Common myeloid progenitor, CD34-positive (primary cell): ENCODE data around the gene NAXE.
"Not testable (repeated sequence)": the region's sequence is repeated elsewhere in the genome, so short reads cannot be mapped to it uniquely, and the experiment has no call there.

Experiments
- CTCF ChIA-PET: fragments of 350-600 bp; sonication (Branson Sonifier 250); formaldehyde crosslinking; loops from one replicate; lab custom pipeline; 2021; ENCODE audit warnings: antibody characterized with exemption; lab: Charles Lee
- POLR2A ChIA-PET: fragments of 350-600 bp; sonication (Branson Sonifier 250); formaldehyde crosslinking; loops from one replicate; lab custom pipeline; 2021; ENCODE audit warnings: antibody characterized with exemption; lab: Charles Lee
- DNase-seq, 3 donors: peaks; one replicate each; pipeline versions ENCODE4 v3.0.0 to v3.0.0-alpha.2; 2013
- H3K27ac ChIP-seq, 2 experiments: 1 replicate in 1 of 2; 2 replicates in 1 of 2; pipeline ENCODE4 v1.7.0; 2013; ENCODE audit warnings: inconsistent platforms in 2 of 2, low read length in 2 of 2, mild to moderate bottlenecking in 2 of 2, low read depth in 1 of 2, moderate library complexity in 1 of 2; ENCODE audit not compliant: severe bottlenecking in 2 of 2, insufficient read depth in 1 of 2, poor library complexity in 1 of 2
- H3K27me3 ChIP-seq, 5 experiments: replicated peaks in 2 of 5; 1 replicate in 3 of 5; 2 replicates in 2 of 5; pipeline versions ENCODE4 v1.6.1 to v1.7.0; 2013; ENCODE audit warnings: low read length in 4 of 5, mild to moderate bottlenecking in 2 of 5, moderate library complexity in 2 of 5, inconsistent platforms in 1 of 5; ENCODE audit not compliant: insufficient read depth in 5 of 5, control insufficient read depth in 4 of 5
- H3K36me3 ChIP-seq, 4 experiments: 1 replicate in 2 of 4; 2 replicates in 2 of 4; pipeline versions ENCODE4 v1.6.1 to v1.7.0; 2013; ENCODE audit warnings: low read length in 3 of 4, control low read depth in 1 of 4, mild to moderate bottlenecking in 1 of 4; ENCODE audit not compliant: control insufficient read depth in 4 of 4, insufficient read depth in 4 of 4
- H3K4me1 ChIP-seq, 4 experiments: 1 replicate in 3 of 4; 2 replicates in 1 of 4; pipeline versions ENCODE4 v1.6.1 to v1.7.1; 2013; ENCODE audit warnings: low read length in 3 of 4, mild to moderate bottlenecking in 3 of 4, control low read depth in 1 of 4, inconsistent platforms in 1 of 4, moderate library complexity in 1 of 4; ENCODE audit not compliant: control insufficient read depth in 4 of 4, insufficient read depth in 4 of 4; ENCODE audit errors: control extremely low read depth in 1 of 4
- H3K4me3 ChIP-seq, 7 experiments: 1 replicate in 4 of 7; 2 replicates in 3 of 7; pipeline versions ENCODE4 v1.5.1 to v1.7.0; 2013; ENCODE audit warnings: mild to moderate bottlenecking in 7 of 7, low read length in 6 of 7, moderate library complexity in 6 of 7, inconsistent platforms in 2 of 7, low read depth in 2 of 7, control low read depth in 1 of 7; ENCODE audit not compliant: insufficient read depth in 4 of 7, control insufficient read depth in 1 of 7; ENCODE audit errors: extremely low read depth in 1 of 7
- H3K9me3 ChIP-seq, 5 experiments: 1 replicate in 4 of 5; 2 replicates in 1 of 5; pipeline versions ENCODE4 v1.6.1 to v1.7.1; 2013; ENCODE audit warnings: low read length in 4 of 5, mild to moderate bottlenecking in 2 of 5, inconsistent platforms in 1 of 5, low read depth in 1 of 5, moderate library complexity in 1 of 5; ENCODE audit not compliant: control insufficient read depth in 4 of 5, insufficient read depth in 2 of 5; ENCODE audit errors: control extremely low read depth in 1 of 5
- WGBS: methylation state at CpG from one replicate; pipeline ENCODE4 v1.1.5; 2013; ENCODE audit not compliant: insufficient coverage; 5-methylcytosine and 5-hydroxymethylcytosine counted together

NAXE gene

GRCh38 chr1:156627313-156627880 is 35.8 kb downstream of the NAXE start:
- POLR2A ChIA-PET: interaction anchor here (1.0 kb wide), 1 partner anchor 31 kb away, joined by 3 read pairs; no protein-coding TSS in a partner anchor
- no peak overlapping the region for H3K27ac ChIP-seq
- no peaks in the 10 kb centered on the region for H3K36me3 ChIP-seq
- H3K27me3 ChIP-seq: peaks cover 0 to 47% (median 19%) of the 10 kb centered on the region in 5 experiments
- H3K4me1 ChIP-seq: peaks cover 0 to 22% (median 18%) of the 10 kb centered on the region in 4 experiments
- H3K9me3 ChIP-seq: no peaks in the 10 kb centered on the region
- DNase-seq: peak; percentile 44 to 66 (median 59)
- no peak overlapping the region for H3K4me3 ChIP-seq
- CTCF ChIA-PET: interaction anchor here (0.7 to 14.0 kb wide), 23 partner anchors 8 to 243 kb away, joined by 3 to 275 read pairs (median 4); partner anchors contain the start of genes BCAN, CRABP2, HAPLN2 and METTL25B
- 100% methylated on average over 1 of the region's 2 CpGs for WGBS

GRCh38 chr1:156629823-156630449 is 38.4 kb downstream of the NAXE start:
- H3K4me1 ChIP-seq: peaks cover 0 to 9% (median 8%) of the 10 kb centered on the region in 4 experiments
- 92% methylated on average over 4 of the region's 8 CpGs for WGBS
- no peak overlapping the region for H3K27ac ChIP-seq
- ChIA-PET POLR2A (interaction anchor here (0.5 kb wide), 1 partner anchor 14 kb away, joined by 3 read pairs; no protein-coding TSS in a partner anchor), CTCF (interaction anchor here (1.0 to 14.0 kb wide), 6 partner anchors 9 to 97 kb away, joined by 3 to 275 read pairs (median 12); partner anchors contain the start of genes BCAN, HAPLN2 and NES)
- H3K36me3 ChIP-seq: no peaks in the 10 kb centered on the region
- H3K9me3 ChIP-seq: no peaks in the 10 kb centered on the region
- DNase-seq: peak in 2 of 3 donors; percentile 36
- H3K4me3 ChIP-seq: no peak overlapping the region
- H3K27me3 ChIP-seq: peaks cover 2 to 29% (median 14%) of the 10 kb centered on the region in 5 experiments

GRCh38 chr1:156631152-156631551 is 39.6 kb downstream of the NAXE start:
- H3K4me3 ChIP-seq, H3K4me1 ChIP-seq, H3K27ac ChIP-seq, DNase-seq, H3K36me3 ChIP-seq, H3K9me3 ChIP-seq: not testable (repeated sequence)
- H3K27me3 ChIP-seq: peaks cover 2 to 19% (median 13%) of the 10 kb centered on the region in 5 experiments
- POLR2A ChIA-PET: interaction anchor here (0.6 kb wide), 1 partner anchor 228 kb away, joined by 4 read pairs; no protein-coding TSS in a partner anchor
- WGBS: 54% methylated on average over 4 of the region's 9 CpGs
- CTCF ChIA-PET: interaction anchor here (1.5 to 14.0 kb wide), 5 partner anchors 11 to 95 kb away, joined by 4 to 275 read pairs (median 17); partner anchors contain the start of genes BCAN, HAPLN2 and NES

GRCh38 chr1:156632355-156632754 is 40.8 kb downstream of the NAXE start:
- no peaks in the 10 kb centered on the region for H3K4me1 ChIP-seq
- no peak overlapping the region for H3K4me3 ChIP-seq
- no peaks in the 10 kb centered on the region for H3K9me3 ChIP-seq
- peaks cover 5 to 15% (median 12%) of the 10 kb centered on the region in 5 experiments for H3K27me3 ChIP-seq
- no peaks in the 10 kb centered on the region for H3K36me3 ChIP-seq
- WGBS: 91% methylated on average over 3 of the region's 3 CpGs
- H3K27ac ChIP-seq: no peak overlapping the region
- ChIA-PET CTCF (interaction anchor here (1.0 to 14.0 kb wide), 5 partner anchors 12 to 45 kb away, joined by 3 to 275 read pairs (median 17); partner anchors contain the start of genes BCAN, HAPLN2 and NES), POLR2A (no interaction called here)
- no peak for DNase-seq

GRCh38 chr1:156638189-156638985 is 46.8 kb downstream of the NAXE start:
- WGBS: 100% methylated on average over 4 of the region's 8 CpGs
- Histone ChIP-seq H3K27me3 (peaks cover 7 to 57% (median 40%) of the 10 kb centered on the region in 5 experiments), H3K9me3 (no peaks in the 10 kb centered on the region), H3K4me3 (no peak overlapping the region), H3K4me1 (peaks cover 8 to 24% (median 23%) of the 10 kb centered on the region in 4 experiments), H3K27ac (no peak overlapping the region), H3K36me3 (no peaks in the 10 kb centered on the region)
- ChIA-PET CTCF (interaction anchor here (1.1 to 18.3 kb wide), 4 partner anchors 9 to 88 kb away, joined by 4 to 275 read pairs (median 38); no protein-coding TSS in a partner anchor), POLR2A (interaction anchor here (0.7 kb wide), 1 partner anchor 11 kb away, joined by 3 read pairs; no protein-coding TSS in a partner anchor)
- DNase-seq: no peak

GRCh38 chr1:156639601-156640101 is 48.1 kb downstream of the NAXE start:
- no peaks in the 10 kb centered on the region for H3K36me3 ChIP-seq
- no peak overlapping the region for H3K4me3 ChIP-seq
- no peaks in the 10 kb centered on the region for H3K9me3 ChIP-seq
- WGBS: 74% methylated on average over 6 of the region's 6 CpGs
- peaks cover 7 to 58% (median 35%) of the 10 kb centered on the region in 5 experiments for H3K27me3 ChIP-seq
- no peak for DNase-seq
- H3K4me1 ChIP-seq: peaks cover 8 to 35% (median 34%) of the 10 kb centered on the region in 4 experiments
- no peak overlapping the region for H3K27ac ChIP-seq
- POLR2A ChIA-PET: no interaction called here
- CTCF ChIA-PET: interaction anchor here (9.4 to 18.3 kb wide), 2 partner anchors 11 to 17 kb away, joined by 72 to 275 read pairs; no protein-coding TSS in a partner anchor
